ENCODE results near the gene RBMS3.

DNA sequence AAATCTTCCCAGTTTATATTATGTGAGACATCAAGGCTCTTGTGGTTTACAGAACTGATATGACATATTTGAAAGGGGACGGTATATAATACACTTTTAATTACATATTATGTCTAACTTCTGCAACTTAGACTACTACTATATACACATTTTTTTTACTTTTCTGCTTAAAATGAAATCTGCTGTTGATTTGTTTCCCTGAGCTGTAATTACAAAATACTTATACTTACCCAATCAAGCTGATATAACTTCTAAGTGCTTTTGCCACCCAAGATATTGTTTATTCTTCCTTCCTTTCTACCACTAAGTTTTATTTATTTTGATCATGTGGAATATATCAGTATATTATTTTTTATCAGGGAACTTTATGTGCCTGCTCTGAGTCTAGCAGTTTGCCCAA lies 671.6 kb downstream of the RBMS3 start:
- TF ChIP-seq, protein P1, sequence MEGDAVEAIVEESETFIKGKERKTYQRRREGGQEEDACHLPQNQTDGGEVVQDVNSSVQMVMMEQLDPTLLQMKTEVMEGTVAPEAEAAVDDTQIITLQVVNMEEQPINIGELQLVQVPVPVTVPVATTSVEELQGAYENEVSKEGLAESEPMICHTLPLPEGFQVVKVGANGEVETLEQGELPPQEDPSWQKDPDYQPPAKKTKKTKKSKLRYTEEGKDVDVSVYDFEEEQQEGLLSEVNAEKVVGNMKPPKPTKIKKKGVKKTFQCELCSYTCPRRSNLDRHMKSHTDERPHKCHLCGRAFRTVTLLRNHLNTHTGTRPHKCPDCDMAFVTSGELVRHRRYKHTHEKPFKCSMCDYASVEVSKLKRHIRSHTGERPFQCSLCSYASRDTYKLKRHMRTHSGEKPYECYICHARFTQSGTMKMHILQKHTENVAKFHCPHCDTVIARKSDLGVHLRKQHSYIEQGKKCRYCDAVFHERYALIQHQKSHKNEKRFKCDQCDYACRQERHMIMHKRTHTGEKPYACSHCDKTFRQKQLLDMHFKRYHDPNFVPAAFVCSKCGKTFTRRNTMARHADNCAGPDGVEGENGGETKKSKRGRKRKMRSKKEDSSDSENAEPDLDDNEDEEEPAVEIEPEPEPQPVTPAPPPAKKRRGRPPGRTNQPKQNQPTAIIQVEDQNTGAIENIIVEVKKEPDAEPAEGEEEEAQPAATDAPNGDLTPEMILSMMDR (conservative IDR thresholded peaks at IDR 0.05 in 1 of 2, IDR thresholded peaks at IDR 0.05 in 1 of 2; ENCODE audit: low read depth in 1 of 2, low read length in 2 of 2), result no peak
- TF ChIP-seq EZH2 (IDR thresholded peaks at IDR 0.05; ENCODE audit: low read length, missing control alignments), result no peak
